GM18499 (cell line): Measurements from ENCODE around the gene ARHGAP4.

ENCODE experiments used
- ATAC-seq: cut with Tn5 transposase; IDR thresholded peaks from one replicate; pipeline ENCODE4 v1.9.1; 2021; ENCODE audit warnings: moderate number of reproducible peaks; ENCODE audit not compliant: insufficient read depth, unreplicated experiment

Gene ARHGAP4

DNA sequence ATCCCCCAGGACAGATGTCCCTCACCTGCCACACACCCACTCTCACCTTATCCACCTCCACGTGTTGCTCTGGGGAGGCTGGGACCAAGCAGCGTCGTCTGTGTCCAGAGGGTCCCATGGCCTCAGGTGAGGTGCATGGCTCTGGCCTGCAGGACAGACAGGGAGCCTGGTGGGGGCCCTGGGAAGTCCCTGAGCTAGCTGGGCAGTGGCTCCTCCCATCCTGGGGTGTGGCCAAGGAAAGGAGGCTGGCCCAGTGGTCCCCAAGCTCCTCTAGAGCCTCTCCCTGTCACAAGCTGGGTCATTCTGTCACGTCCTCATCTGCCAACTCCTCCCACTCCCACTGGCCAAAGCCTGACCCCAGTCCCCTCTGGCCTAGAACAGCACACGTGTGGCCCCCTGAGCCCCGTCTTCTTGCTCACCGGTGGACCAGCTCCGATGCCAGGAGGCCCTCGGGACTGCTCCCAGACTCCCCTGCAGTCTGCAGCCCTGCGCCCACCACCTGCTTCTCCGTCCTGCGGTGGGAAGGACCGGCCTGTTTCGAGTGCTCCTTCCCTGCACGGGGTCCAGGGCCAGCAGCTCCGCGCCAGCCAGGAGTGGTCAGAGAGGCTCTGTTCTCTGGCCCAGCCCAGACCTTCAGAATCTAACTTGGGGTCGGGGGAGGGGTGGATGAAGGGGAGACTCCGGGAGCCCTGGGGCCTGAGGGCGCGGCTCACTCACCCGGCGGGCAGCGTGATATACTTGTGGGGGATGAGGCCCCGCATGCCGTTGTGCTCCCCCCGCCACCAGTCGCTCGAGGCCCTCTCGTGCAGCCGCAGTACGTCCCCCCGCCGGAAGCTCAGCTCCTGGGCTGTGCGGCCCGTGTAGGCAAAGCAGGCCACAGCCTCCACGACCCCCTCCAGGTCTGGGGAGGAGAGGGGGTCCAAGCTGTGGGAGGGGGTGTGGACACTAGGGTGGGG is 16.8 kb downstream of the ARHGAP4 start:
- no peak for ATAC-seq

DNA sequence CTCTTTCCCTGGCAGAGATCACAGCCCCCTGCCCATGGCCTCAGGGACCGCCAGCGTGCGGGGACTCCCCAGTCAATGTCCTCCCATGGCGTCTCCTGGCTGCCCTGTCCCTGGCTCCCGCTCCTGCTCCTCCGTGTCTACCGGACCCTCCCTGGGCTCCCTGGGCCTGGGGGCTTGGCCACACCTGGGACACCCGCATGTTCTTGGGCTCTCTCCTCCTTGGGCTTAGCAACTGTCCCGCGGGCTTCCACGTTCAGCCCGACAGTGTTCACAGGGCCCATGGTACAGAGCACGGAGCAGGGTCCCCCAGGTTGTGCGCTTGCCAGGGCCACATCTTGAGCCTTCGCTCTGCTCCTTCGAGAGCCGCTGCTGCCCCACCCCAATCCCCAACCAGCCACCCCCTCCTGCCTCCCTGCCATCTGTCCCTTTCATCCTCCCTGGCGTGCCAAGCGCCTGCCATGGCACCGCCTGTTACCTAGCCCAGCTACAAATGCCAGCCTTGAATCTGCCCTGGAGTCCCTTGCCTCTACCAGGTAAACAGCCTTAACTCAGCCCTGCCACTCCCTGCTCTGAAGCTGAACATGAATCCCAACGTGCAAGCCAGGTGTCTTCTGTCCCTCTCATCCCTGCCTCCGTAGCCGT is 17.7 kb downstream of the ARHGAP4 start:
- ATAC-seq: no peak

DNA sequence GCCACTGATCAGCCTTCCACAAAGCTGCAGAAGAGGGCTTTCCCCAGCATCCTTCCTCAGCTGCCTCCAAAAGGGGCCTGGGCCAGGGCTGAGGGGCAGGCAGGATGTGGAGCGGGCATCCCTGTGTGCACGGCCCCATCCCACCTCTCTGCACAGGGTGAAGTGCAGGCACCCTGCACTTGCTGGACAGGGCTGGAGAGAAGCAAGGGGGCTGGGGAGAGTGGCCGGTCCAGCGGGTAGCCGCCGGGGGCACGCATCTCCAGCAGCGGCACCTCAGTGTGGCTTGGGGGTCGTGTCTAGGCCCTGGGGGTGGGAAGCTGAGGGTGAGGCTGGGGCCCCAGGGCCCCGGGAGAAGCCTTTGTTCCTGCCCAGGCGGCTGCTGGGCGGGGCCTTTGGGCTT is 18.6 kb downstream of the ARHGAP4 start:
- no peak for ATAC-seq

DNA sequence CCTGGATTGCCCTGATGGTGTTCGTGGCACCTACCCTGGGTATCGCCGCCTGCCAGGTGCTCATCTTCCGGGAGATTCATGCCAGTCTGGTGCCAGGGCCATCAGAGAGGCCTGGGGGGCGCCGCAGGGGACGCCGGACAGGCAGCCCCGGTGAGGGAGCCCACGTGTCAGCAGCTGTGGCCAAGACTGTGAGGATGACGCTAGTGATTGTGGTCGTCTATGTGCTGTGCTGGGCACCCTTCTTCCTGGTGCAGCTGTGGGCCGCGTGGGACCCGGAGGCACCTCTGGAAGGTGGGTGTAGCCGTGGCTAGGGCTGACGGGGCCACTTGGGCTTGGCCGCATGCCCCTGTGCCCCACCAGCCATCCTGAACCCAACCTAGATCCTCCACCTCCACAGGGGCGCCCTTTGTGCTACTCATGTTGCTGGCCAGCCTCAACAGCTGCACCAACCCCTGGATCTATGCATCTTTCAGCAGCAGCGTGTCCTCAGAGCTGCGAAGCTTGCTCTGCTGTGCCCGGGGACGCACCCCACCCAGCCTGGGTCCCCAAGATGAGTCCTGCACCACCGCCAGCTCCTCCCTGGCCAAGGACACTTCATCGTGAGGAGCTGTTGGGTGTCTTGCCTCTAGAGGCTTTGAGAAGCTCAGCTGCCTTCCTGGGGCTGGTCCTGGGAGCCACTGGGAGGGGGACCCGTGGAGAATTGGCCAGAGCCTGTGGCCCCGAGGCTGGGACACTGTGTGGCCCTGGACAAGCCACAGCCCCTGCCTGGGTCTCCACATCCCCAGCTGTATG is 19.7 kb downstream of the ARHGAP4 start:
- no peak for ATAC-seq

DNA sequence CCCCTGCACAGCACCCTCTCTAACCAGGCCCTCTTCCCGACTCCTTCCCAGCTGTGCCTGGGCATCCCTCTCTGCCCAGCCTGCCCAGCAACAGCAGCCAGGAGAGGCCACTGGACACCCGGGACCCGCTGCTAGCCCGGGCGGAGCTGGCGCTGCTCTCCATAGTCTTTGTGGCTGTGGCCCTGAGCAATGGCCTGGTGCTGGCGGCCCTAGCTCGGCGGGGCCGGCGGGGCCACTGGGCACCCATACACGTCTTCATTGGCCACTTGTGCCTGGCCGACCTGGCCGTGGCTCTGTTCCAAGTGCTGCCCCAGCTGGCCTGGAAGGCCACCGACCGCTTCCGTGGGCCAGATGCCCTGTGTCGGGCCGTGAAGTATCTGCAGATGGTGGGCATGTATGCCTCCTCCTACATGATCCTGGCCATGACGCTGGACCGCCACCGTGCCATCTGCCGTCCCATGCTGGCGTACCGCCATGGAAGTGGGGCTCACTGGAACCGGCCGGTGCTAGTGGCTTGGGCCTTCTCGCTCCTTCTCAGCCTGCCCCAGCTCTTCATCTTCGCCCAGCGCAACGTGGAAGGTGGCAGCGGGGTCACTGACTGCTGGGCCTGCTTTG is 20.5 kb downstream of the ARHGAP4 start:
- no peak for ATAC-seq

DNA sequence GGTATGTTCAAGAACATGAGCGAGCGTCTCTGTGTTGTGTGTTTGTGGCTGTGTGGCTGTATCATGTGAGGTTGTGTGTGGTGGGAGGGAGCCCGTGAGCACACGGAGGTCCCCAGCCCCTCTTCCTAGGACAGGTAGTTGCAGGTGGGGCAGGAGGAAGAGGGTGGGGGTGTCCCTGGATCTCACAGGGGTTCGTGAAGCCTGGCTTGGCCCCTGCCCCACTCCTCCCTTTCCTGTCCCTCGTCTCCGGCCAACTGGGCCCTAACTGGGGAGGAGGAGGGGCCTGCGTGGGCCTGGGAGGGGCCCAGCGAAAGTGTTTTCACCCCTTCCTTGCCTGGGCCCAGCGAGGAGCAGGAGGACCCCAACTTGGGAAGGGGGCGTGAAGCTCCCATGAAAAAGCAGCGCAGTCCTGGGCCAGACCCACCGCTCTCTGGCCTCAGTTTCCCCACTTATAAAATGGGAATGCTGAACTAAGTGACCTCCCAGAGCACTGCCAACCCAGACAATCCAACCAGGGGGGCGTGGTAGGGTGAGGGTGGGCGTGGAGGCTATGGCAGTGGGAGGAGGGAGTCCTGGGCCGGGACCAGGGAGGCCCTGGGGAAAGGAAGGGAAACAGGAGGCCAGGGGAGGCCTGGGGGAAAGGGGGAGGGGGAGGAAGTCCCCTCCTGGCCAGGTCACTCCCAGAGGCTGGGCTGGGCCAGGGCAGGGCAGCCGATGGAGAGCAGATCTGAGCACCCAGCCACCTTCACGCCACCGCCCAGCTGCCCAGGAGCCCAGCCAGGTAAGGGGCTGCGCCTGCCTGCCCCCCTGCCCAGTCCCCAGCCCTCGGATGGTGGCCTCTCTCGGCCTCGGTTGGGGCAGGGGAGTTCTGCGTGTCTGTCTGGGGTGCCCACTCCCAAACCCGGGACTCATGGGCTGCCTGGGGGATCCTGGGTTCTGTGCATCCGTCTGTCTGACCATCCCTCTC is 21.8 kb downstream of the ARHGAP4 start, which contains the start of gene AVPR2:
Gene AVPR2, plus strand, starts transcription at position 683 of the 967 bp plus-strand sequence. CDS start 473 bp downstream, outside the sequence.
- ATAC-seq: no peak

DNA sequence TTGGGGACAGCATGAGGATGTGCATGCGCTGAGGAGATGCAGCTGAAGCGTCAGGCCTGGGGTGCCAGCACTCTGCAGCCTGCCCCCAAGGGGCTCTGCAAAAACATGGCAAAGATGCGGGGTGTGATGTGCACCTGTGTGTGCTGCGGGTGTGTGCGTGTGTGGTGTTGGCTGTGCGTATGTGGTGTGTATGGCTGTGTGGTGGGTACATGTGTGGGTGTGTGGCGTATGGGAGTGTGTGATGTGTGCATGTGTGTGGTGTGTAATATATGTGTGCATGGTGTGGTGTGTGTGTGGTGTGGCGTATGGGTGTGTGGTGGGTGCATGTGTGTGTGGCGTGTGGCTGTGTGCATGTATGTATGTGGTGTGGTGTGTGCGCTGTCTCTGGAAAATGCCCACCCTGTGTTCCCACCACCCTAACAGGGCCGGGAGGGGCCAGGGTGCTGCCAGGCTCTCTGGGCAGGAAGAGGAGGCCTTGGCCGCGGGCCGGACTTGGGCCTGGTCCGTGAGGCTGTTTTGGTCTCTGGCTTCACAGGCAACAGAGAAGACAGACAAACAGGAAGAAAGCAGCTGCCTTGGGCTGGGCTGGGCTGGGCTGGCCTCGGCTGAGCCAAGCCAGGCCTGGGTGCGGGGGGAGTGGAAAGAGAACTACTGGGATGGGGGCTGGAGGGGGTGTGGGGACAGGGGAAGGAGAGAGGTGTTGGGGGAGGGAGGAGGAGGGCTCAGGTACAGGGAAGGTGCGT is 22.7 kb downstream of the ARHGAP4 start:
- no peak for ATAC-seq

DNA sequence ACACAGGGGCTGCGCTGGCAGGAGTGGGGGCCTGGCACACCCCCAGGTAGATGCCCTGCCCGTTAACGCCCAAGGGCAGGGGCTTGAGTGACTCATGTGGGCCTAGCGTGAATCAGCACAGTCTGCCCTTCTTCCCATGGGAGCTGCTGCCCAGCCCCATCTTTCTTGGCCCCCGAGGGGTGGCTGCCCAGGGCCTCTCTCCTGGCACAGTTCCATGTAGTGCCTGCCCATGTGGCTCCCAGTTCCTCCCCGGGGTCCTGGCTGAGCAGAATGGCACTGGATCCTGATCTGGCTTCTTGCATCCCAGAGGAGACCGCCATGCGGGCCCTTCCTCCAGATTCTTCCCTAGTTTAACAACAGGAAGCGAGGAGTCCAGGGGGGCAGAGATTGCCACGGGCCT is 23.7 kb downstream of the ARHGAP4 start:
- ATAC-seq: no peak

DNA sequence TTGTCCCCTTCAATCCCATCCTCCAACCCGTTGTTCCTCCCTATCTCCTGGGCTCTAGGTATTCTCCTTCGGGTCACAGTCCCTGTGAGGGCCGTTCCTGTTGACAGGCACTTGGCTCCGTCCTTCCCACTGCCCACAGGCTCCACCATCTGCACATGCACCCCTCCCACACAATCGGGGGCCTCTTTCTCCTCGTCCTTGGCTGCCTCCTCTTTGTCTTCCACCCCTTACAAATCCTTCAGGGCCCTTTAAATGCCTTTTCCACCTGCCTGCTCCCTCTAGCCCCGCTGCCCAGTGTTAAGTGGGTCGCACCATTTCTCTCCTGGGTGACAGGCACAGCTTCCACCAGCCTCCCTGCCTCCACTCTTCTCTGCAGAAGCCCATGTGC is 24.3 kb downstream of the ARHGAP4 start:
- no peak for ATAC-seq

DNA sequence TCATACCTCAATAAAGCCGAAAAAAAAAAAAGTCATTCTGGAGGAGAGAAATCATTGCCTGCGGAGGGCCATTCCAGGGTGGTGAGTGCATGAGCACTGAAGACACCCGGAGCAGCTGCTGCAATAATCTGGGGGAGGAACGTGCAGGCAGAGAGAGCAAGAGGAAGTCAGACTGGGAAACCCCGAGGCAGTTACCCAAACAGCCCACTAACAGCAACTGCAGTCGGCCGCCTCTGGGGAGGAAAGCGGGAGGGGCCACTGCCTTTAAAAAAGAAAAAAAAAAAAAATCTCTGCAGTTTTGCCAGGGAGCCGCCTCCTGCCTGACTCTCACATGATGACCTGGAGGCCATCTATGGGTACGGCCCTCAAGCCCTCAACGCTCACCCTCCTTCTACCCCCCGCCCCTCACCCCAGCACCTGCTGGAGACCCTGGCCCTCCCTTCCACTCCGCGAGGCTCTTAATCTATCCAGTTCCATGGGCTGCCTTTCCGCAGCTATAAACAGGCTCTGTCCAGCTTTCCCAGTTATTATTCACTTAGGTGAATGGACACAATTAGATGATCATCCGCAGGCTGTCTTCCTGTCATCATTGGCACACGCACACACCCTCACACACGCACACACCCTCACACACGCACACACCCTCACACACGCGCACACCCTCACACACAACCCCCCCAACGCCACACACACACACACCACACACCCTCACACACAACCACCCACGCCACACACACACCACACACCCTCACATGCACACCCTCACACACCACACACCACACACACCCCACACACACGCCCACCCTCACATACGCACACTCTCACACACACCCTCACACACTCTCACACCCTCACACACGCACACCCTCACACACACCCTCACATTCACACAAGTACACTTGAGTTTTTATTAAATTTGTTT is 25.0 kb downstream of the ARHGAP4 start:
- peak; percentile 75 for ATAC-seq

DNA sequence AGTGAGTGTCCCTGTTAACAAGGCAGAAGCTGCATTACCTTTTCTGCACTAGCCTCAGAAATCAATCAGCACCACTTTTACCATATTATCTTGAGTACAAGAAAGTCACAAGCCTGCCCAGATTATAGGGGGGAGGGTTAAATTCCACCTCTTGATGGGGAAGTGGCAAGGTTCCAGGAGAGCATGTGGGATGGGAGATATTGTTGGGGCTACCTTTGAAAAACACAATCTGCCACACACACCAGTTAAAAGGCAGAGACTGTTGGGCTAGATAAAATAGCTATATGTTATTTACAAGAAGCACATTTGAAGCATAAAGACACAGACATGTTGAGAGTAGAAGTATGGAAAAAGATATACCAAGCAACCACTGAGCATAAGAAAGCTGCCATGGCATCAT is 28.2 kb downstream of the ARHGAP4 start:
- ATAC-seq: no peak

DNA sequence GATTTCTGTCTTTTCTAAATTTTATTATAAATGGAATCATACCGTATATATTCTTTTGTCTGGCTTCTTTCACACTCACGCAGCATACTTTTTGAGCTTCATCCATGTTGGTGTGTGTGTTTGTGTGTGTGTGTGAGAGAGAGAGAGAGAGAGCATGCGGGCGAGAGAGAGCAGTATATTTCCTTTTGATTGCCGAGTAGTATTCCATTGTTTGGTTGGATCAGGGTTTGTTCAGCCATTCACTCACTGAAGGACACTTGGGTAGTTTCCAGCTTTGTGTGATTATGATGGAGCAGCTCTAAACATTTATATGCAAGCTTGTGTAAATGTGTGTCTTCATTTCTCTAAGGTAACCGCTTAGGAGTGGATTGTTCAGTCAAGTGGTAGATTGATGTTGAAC is 36.9 kb downstream of the ARHGAP4 start:
- ATAC-seq: no peak

DNA sequence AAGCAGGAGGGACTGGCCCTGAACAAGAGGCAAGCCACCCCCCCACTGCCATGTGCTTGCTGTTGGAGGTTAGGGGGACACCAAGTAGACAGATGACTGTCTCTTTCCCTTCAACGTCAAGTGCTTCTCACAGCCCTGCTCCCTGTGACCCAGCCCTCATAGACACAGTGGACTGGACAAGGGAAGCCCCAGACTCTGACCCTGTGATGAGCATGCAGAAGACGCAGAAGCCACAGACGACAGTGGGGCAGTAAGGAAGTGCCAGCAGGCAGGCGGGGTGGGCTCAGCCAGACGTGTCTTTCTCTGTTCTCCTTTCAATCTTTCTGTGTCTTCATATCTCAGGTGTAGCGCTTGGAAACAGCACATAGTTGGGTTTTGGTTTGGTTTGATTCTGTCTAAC is 37.7 kb downstream of the ARHGAP4 start:
- ATAC-seq: no peak

DNA sequence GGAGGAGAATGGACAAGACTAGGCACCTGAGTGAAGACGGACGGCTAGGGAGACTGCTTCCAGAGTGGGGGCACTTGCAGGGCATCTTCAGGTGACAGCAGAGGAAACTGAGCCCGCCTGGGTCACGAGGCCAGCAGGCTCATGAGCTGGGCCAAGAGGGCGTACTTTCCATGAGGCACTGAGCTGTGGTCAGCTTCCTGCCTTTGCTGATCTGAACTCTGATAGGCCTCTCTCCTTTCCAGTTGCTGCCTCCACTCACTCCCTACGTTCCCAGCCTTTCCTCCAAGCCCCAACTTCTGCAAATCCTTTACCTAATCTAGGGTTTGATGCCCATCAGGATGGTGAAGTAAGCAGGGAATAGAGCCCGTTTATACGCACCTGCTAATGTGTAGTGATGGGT is 38.7 kb downstream of the ARHGAP4 start:
- no peak for ATAC-seq

DNA sequence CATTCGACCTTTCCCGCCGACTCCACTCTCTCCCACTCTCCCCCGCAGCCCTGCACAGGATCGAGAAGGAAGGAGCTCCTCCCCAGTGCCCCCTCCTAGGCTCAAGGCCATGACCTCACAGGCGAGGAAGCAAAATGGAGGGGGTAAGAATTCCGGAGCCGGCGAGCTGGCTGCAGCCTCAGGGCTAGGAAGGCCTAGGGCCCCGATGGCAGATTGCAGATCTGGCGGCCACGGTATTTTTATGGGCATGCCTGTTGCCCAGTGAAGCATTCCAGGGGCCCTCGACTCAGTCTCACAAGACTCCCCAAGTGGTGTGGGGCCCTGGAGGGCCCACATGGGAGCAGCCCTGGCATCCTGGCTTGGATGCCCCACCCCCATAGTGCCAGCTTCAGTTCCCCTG is 39.1 kb downstream of the ARHGAP4 start:
- ATAC-seq: no peak

DNA sequence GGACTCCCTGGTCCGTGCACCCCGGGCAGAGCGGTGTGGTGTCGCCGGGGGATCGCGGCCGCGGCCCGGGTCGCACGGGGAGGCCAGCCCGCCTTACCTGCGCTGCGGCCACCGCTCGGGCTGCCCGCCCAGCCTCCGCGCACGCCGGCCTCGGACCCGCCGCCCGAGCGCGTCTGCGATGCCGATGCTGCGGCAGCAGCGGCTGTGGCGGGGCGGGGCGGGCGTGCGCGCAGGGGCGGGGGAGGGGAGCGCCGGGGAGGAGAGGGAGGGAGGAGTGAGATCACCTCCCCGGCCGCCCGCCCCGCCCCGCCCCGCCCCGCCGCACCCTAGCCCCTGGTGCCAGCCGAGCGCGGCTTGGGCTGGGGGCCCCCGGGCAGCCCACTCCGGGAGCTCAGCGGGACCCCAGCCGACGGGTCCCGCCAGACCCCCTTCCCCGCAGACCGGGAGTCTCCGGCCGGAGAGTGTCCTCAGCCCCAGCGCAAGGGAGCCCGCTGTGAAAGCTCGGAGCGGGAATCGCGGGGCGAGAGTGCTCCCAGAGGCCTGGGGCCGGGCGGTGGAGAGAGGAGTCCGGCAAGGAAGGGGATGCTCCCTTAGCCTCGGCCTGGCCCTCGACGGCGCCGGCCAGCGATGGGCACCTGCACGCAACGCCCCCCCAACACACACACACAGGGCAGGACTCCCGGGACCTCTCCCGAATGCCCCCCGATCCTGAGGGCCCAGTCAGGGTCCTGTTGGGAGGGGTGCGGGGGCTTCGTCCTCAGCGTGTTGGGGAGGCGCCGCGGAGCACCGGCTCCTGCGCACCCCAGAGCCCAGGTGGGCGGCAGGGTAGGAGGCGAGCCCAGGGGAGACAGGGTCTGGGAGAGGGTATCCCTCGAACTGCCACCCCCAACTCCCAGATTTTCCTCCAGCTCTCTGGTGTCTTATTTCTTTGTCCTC is 39.8 kb downstream of the ARHGAP4 start, which contains the start of gene L1CAM:
Gene L1CAM, minus strand, starts transcription at position 206 of the 936 bp plus-strand sequence. CDS start 10,337 bp downstream, outside the sequence.
- no peak for ATAC-seq
